GM12873 (cell line): Measurements from ENCODE around the gene MAML3.

Experiments used
- CTCF ChIP-seq: IDR thresholded peaks from 2 replicates; pipeline ENCODE4 v1.5.1; 2012; ENCODE audit warnings: low read depth, mild to moderate bottlenecking, moderate library complexity, low read length, control low read depth; ENCODE audit not compliant: insufficient read depth; ENCODE audit errors: missing control alignments

MAML3 gene

GRCh38 chr4:140052050-140052449 is 101.9 kb downstream of the MAML3 start:
- peak; percentile 51 for TF ChIP-seq CTCF

- TF ChIP-seq CTCF: peak; percentile 57
These were observed 103.9 kb downstream of the MAML3 start for GRCh38 chr4:140049849-140050637.

- TF ChIP-seq CTCF: no peak
These were observed 104.7 kb downstream of the MAML3 start for GRCh38 chr4:140049024-140049848.

- no peak for TF ChIP-seq CTCF
These were observed 105.5 kb downstream of the MAML3 start for GRCh38 chr4:140048419-140048995.

- no peak for TF ChIP-seq CTCF
These were observed 106.2 kb downstream of the MAML3 start for GRCh38 chr4:140047786-140048185.

GRCh38 chr4:140047017-140047640 is 106.9 kb downstream of the MAML3 start:
- no peak for TF ChIP-seq CTCF

GRCh38 chr4:140046543-140046942 is 107.4 kb downstream of the MAML3 start:
- no peak for TF ChIP-seq CTCF
